GM20000 (cell line): ENCODE results near the gene MYRF.

Source experiments
- DNase-seq: peaks from one replicate; pipeline ENCODE4 v3.0.0; 2012; ENCODE audit warnings: low spot score
- TF ChIP-seq, protein P1 (sequence below): IDR thresholded peaks from 2 replicates; pipeline ENCODE4 v1.5.1; 2012; ENCODE audit warnings: mild to moderate bottlenecking, control low read depth; ENCODE audit errors: extremely low read depth, missing control alignments

MYRF gene

DNA sequence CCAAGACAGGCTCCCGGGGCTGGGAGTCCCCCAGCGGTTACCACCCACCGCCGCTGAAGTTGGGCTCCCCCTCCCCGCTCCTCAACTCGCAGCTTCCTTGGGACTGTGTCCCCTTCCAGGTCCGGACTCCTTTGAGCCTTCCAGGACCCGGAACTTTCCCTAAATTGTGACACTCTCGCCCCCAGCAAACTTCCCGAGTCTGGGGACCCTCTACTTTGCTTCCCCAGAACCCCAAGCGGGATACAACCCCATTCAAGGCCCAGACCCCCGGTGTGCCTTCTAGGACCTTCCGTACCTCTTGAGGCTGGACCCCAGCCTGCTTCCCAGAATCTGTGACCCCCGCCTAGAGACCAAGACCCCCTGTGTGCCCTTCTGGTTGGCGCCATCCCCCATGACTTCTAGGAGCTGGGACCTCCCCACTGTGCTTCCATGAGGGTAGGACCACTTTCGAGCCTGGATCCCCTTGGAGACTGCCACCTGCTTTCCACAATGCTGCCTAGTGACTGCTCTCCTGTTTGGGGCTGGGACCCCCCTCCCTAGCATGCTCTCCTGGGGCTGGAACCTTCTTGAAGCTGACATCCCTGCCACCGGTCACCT lies 587 bp downstream of the MYRF start:
- TF ChIP-seq, protein P1, sequence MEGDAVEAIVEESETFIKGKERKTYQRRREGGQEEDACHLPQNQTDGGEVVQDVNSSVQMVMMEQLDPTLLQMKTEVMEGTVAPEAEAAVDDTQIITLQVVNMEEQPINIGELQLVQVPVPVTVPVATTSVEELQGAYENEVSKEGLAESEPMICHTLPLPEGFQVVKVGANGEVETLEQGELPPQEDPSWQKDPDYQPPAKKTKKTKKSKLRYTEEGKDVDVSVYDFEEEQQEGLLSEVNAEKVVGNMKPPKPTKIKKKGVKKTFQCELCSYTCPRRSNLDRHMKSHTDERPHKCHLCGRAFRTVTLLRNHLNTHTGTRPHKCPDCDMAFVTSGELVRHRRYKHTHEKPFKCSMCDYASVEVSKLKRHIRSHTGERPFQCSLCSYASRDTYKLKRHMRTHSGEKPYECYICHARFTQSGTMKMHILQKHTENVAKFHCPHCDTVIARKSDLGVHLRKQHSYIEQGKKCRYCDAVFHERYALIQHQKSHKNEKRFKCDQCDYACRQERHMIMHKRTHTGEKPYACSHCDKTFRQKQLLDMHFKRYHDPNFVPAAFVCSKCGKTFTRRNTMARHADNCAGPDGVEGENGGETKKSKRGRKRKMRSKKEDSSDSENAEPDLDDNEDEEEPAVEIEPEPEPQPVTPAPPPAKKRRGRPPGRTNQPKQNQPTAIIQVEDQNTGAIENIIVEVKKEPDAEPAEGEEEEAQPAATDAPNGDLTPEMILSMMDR, result no peak
- no peak for DNase-seq

DNA sequence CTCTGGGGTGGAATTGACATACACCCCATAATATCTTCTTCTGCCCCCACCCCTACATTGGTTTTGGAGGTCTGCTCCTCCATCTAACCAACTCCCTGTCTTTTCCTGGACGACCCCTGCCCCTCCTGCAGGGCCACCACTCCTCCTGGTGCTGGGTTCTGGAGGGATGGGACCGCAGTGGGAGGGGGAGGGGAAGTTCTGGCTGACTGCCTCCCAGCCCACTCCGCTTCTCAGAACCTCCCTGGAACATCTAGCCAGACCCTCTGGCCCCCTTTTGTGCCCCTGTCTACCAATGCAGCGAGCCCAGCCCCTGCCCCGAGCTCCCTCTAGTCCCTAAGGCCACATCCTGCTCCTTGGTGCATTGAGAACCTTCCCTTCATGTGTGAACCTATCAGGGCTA lies 1.2 kb downstream of the MYRF start:
- DNase-seq, result no peak
- TF ChIP-seq, protein P1, result no peak

DNA sequence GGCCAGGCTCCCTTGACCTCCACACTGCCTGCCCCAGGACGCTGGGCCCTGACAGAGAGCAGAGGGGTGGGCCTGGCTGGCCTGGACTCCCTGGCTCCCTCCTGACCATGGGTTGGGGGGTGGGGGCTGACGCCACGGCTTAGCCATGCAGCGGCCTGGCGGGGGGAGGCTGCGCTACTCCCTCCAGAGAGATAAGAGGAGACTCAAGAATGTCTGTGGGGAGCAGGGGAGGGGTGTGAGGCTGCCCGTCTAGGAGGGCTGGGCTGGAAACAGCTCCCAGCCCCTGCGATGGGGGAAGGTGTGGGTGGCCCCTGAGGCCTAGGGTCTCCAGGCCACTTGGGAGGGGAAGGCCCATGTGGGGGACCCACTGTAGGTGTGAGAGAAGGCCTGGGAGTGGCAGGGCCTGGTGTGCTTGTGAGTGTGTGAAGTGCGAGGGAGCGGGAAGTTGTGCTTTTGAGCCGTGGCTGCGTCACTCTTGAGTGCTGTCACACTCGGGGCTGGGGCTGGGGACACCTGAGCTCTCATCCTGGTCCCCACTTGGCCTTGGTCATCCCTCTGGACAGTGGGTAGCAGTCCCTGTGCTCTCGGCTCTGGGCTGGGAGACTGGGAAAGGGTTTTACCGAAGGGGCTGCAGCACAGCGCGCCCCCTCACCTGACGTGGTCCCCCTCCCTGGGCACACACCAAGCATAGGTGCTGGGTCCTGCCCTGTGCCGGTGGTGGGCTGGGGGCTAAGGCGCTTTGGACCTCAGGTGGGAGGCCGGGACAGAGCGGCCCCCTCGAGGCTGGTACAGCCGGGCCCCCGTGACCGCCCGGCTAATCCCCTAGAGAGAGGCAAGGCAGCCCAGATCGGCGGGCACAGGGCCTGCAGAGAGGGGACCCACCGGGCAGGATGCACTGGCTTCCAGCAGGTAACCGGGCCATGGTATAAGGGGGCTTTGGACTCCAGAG lies 2.4 kb downstream of the MYRF start:
- TF ChIP-seq, protein P1, result no peak
- no peak for DNase-seq

DNA sequence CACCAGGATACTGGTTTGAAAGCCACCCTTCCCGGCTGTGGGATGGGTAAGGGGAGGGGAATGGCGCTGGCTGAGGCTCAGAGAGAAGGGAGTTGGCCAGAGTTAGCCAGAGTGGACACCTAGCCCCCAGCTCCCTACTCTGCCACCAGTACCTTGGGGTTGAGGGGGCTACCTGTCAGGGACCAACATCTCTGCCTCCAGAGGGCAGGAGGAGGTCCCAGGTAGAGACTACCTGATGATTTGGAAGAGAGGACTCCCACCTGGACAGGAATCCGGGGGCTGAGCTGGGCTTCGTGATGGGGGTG lies 3.7 kb downstream of the MYRF start:
- TF ChIP-seq, protein P1, result no peak
- no peak for DNase-seq

DNA sequence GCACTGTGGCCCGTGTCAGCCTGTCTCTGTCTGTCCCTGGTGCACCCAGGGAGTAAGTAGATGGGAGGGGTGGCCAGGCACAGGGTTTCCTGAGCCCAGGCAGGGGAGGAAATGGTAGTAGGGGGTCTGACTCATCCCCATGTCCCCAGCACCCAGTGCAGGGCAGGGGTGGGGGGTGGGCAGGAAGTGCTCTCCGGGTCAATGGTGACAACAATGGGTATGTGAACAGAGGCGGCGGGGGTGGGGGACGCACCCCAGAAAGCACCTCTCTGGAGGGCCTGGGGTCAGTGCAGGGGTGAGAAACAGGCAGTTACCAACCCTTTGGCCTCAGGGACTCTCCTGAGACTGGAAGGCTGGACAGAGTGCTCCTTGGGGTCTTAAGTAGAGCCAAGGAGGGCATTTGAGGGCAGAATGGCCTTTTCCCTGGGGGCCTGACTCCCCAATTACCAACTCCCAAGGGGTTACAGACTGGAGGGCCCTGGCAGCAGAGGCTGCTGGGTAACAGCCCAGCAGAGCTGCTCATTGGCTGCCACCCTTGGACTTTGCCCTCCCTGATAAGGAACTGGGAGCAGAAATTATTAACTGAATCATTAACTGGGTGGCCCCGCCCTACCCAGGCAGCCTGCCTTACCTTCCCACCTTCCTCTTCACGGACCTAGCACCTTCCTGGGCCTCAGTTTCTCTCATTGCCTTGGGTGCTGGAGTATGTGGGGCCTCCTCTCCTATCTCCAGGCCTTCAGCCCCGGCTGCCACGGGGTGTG lies 4.2 kb downstream of the MYRF start:
- peak; percentile 91 for DNase-seq
- TF ChIP-seq, protein P1, result no peak

DNA sequence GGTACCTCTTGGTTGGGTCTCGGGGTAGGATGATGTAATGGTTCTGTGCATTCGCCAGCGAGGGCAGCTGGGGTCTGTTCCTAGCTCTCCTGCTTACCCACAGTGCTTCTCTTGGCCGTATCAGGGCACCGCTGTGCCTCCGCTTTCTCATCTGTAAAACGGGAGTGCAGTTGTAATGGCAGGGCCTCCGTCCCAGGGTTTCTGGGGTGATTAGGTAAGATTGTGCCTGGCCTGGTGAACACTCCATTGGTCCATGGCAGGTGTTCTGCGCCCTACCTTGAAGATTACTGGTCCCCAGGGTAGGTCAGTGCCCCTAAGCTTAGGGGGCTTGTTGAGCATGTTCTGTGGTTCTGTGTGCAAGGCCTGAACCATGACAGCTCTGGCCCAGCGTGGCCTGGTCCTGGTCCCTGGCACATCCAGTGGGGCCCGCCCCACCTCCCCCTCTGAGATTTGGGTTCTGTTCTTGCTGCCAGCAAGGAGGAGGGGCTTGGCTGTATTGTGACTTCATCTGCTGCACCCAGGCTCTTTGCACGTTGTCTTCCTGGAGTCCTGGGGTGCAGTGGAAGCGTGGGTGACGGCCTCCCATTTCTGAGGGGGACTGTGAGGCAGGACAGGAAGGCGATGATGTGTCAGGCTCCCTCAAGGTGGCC lies 4.9 kb downstream of the MYRF start:
- no peak for DNase-seq
- TF ChIP-seq, protein P1, result no peak
